Stimulated activated CD4-positive, alpha-beta T cell treated with anti-CD3 and anti-CD28 coated beads, TNF-alpha, amount 100 ng/mL, for 48 hours (primary cell): ENCODE measurements around the gene ZNF597.
A peak's percentile ranks its signal among the peaks of the same experiment; 100 is the strongest.
"Not testable (repeated sequence)": the region's sequence is repeated elsewhere in the genome, so short reads cannot be mapped to it uniquely, and the experiment has no call there.

ENCODE experiments used
- DNase-seq, 3 donors: peaks; one replicate each; pipeline ENCODE4 v3.0.0-alpha.2; 2020; ENCODE audit warnings: low read depth in 3 of 3

The ZNF597 gene

DNA sequence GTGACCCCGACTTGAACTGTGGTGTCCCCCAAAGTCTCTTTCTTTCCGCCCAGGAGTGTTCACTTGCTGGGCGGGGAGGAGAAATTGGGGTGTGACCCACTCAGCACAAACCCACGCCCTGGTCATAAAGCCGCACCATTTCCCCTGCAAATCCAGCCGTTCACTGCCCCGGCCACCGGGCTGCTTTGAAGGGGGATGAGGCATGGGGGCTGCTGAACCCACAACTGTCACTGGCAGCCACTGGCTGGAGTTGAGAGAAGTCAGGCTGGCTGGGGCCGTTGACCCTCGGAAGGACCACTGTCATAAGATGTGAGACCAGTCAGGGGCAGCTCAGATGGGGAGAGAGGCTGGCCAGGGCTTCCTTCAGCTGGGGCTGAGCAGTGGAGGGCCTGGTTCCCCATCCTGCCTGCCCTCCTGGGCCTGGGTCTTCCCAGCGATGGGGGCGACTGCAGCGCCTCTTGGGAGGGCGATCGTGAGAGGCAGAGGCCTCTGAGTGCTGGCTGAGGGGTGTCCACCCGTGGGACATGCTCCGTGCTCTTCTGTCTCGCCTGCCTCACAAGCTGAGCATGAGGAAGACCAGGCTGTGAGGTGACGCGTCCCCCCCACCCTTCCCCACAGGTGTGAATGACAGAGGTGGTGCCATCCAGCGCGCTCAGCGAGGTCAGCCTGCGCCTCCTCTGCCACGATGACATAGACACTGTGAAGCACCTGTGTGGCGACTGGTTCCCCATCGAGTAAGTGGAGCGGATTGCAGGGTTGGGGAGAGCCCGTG, 32.5 kb upstream of the ZNF597 start:
- no peak for DNase-seq

DNA sequence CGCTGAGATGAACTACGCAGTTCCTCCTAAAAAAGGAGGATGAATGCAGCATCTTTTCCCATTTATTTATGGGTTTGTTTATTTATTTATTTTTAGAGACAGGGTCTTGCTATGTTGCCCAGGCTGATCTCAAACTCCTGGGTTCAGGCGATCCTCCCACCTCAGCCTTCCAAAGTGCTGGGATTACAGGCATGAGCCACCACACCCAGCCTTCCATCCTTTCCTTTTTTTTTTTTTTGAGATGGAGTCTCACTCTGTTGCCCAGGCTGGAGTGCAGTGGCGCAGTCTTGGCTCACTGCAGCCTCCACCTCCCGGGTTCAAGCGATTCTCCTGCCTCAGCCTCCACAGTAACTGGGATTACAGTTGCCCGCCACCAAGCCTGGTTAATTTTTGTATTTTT, 31.6 kb upstream of the ZNF597 start:
- DNase-seq = not testable (repeated sequence)

DNA sequence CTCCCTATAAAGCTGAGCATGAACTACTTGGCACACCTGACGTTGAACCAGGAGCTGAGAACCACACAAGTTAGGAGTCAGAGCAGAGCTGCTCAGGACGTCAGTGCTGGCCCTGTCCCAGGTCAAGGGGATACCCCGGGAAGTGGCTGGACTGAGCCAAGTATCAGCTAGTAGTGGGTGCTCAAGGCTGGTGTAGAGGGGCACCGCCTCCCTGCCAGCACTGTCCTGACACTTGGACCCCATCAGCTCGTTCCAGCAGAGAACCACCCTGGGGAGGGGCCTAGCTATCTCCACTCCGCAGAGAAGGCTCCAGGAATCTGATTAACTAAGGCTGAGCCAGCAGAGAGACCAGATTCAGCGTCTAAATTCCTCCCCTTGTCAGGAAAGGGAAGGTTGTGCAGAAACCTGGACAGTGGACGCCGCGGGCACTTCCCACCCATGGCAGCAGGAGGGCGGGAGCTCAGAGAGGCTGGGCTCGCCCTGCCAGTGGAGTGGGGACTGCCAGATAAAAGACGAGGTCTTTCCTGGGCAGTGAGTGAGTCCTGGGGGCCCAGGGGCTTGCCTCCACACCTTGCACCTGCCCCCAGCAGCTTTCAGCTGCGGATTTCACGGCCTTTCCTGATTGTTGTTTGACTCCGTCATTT, 31.0 kb upstream of the ZNF597 start:
- no peak for DNase-seq

DNA sequence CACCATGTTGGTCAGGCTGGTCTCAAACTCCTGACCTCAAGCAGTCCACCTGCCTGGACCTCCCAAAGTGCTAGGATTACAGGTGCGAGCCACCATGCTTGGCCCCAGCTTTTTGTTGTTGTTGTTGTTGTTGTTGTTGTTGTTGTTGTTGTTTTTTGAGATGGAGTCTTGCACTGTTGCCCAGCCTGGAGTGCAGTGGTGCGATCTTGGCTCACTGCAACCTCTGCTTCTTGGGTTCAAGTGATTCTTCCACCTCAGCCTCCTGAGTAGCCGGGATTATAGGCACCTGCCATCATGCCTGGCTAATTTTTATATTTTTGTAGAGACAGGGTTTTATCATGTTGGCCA, 30.3 kb upstream of the ZNF597 start:
- not testable (repeated sequence) for DNase-seq

DNA sequence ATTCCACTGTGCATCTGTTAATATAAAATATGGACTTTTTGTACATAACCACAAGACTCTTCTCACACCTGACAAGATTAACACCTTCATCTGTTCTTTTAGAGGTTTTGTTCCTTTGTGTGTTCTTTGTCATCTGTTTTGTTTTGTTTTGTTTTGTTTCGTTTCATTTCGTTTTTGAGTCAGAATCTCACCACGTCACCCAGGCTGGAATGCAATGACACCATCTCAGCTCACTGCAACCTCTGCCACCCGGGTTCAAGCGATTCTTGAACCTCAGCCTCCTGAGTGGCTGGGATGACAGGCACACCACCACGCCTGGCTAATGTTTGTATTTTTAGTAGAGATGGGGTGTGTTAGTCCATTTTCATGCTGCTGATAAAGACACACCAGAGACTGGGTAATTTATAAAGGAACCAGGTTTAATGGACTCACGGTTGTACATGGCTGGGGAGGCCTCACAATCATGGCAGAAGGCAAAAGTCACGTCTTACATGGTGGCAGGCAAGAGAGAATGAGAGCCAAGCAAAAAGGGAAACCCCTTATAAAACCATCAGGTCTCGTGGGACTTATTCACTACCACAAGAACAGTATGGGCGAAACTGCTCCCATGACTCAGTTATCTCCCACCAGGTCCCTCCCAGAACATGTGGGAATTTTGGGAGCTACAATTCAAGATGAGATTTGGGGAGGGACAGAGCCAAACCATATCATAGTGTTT, 29.7 kb upstream of the ZNF597 start:
- no peak for DNase-seq

DNA sequence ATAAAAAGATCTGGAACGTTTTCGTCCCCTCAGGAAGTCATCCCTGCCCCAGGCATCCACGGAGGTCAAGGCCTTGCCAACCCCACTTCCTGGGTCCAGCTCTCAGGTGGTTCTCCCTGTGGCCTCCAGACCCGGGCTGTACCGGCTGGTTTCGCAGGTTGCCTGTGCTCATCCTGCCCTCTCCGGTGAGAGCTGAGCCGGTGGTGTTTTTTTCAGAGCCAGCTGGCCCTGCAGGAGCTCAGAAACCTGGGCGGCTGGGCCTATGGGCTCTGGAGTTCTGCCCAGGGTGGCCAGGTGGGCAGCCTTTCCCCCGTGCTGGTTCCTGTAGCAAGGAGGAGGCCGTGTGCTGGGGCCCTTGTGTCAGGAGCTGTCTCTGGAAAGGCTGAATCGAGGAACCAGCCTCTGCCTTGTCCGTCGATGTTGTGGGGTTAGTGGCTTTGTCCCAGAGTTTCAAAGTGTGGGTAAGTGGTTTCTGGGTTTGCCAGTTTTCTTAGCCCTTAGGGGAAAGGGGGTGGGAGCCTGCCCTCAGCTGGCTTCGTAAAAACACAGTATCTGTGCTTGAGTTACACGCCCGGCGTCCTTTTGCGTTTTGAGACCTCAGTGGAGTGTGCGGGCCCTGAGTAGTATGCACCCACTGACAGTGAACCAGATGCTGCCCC, 28.3 kb upstream of the ZNF597 start:
- no peak for DNase-seq

DNA sequence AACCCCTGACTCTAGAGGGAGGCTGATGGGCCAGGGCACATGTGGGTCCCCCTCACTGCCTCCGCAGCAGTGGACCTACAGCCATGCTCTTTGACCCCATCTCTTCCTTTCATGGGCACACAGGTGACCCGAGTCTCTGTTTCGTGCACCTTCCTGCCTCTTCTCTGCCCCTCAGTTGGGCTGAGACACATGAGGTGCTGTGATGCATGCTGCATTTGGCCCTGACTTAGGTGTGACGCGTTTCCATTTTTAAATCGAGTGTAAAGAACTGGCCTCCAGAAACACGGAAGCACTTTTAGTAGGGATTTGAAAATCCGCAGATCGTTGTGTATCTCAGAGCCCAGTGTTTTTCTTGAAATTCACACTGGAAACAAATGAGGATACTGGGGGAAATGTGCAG, 27.4 kb upstream of the ZNF597 start:
- no peak for DNase-seq

DNA sequence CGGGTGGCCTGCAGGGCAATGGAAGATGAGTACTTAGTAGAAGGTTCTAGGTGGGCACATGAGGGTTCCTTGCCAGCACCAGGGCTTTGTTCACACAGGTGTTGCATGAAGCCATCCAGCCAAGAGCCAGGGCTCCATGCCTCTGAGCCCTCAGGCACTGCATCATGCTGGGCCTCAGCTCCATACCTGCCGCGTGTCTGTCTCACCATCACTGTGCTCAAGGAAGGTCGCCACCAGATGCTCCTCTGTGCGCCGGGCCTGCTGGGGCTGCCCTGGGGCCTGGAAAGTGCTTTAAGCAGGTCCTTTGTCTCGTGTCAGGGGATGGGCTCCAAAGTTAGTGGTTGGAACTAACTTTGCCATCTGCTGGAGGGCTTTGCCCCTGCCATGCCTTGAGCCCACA, 26.4 kb upstream of the ZNF597 start:
- DNase-seq = no peak

DNA sequence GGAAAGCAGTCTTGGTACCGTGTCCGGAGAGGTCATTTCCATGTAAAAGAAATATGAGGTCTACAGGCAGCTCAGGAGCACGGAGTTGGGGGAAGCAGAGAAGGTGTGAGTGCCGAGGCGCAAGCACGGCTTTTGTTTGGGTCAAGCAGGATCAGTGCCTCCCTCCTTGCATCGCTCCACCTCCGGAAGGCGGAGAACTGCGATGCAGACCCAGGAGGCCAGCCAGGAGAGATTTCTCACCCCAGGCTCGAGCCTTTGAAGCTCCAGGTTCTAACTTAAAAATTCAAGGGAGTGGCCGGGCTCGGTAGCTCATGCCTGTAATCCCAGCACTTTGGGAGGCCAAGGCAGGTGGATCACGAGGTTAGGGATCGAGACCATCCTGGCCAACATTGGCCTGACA, 25.2 kb upstream of the ZNF597 start:
- no peak for DNase-seq

DNA sequence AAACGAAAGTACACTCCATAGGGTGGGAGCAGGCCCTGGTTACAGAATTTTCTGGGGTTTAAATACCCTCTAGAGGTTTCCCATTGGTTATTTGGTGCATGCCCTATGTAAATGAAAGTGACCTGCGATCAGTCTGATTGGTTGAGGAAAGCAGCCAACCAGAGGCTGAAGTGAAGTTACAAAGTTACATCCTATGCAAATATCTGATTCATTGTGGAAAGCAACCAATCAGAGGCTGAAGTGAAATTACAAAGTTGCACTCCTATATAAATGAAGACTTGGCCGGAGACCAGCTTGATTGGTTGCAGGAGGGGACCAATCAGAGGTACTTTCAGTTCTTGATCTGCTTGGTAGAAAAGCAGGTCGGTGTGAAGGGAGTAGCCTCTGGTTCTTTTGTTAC, 24.6 kb upstream of the ZNF597 start:
- DNase-seq = no peak

DNA sequence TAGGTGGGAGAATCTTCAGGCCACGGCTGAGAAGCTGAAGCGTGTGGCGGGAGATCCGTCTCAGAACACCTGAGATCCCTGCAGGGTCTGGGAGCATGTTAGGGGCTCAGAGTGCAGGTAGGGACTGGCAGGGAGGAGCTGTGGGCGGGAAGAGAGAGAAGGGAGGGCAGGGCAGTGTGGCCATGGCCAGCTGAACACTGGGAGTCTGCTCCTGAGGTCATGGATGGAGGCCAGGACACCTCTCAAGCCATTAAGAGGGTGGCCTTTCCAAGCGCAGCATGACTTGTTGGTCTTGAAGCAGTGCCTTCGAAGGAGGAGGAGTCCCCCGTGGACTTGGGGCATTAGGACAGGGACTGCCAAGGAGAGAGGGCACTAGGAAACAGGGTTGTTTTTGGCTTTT, 23.9 kb upstream of the ZNF597 start:
- DNase-seq = no peak

DNA sequence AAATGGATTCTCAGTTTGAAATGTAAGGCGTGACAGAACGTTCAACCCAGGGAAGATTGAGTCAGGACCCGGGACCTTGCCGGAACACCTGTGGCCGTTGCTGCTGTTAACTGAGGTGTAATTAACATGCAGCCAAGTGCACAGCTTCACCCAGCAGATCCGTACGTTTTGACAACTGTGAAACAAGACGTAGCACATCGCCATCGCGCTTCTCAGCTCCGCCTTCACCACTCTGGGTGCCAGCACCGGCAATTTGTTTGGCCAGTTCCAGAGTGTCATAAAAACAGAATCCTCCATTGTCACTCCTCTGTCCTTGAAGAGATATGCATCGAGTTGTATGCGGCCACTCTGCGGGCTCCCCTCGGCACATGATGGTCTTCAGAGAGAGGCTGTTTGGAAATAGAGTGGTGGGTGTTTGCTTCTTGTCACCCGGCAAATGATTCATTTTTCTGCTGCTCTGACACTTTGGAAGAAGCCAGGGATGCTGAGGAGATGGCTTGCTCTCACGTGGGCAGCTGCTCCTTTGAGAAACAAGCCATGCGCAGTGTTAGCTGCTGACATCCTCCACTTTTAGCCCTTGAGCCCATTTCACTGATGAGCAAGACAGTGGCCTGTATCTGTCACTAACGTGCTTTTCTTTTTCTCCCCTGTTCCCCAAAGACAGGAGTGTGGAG, 22.7 kb upstream of the ZNF597 start:
- DNase-seq = no peak

DNA sequence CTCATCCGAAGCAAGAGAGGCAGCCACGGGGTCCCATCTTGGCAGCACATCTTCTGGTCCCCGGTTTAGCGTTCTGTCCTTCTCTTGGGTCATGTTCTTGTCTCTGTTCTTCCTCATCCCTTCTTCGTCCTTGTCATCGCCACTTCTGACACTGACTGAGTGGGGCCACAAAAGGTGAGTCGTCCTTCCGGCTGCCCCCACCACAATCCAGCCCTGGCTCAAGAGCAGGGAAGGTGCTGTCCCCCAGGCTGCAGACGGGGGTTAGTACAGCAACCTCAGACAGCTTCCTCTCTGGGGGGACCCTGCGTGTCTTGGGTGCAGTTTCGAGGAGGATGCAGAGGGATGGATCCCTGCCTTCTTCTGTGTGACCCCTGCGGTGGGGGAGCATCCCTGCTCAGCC, 22.0 kb upstream of the ZNF597 start:
- DNase-seq = no peak

DNA sequence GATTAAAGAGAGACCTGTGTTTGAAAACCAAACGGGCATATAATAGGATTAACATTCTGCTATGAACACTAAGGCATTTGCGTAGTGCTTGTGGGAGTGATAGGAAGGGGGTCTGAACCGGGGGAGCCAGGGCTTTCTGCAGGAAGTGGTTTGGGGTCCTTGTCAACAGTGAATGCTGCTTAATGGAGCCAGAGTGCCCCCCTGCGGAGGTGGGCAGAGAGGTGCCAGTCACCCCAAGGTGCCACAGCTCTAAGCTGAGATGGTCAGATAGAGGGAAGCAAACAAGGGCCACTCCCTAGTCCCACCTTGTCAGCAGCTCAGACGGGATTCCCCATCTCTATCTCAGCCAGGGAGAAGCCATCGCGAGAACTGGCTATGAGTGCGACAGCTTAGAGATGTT, 17.8 kb upstream of the ZNF597 start:
- no peak for DNase-seq

DNA sequence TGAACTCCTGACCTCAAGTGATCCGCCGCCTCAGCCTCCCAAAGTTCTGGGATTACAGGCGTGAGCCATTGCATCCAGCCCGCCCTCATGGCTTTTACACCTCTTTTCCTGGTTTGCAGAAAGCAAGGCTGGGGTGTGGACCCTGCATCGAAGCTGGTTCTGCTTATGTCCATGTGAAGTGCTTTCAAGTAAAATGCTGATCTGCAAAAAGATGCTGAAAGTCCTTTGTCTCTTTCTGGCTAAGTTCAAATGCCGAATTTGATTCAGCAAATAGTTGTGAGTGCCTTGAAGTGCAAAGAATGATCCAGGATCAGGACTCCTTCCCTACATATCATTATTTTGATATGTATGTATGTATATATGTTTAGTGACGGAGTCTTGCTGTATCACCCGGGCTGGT, 17.3 kb upstream of the ZNF597 start:
- no peak for DNase-seq

DNA sequence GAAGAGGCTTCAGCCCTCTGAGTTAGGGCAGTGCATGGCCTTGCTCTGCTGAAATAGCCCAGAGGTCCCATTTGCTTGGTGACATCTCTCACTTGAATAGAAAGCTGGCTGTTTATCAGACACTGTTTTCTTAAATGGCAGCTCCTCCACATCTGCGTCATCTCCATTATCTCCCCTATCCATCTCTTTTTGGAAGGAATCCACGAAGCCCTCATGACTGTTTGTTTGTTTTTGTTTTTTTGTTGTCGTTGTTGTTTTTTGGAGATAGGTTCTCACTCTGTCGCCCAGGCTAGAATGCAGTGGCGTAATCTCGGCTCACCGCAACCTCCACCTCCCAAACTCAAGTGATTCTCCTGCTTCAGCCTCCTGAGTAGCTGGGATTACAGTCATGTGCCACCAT, 16.8 kb upstream of the ZNF597 start:
- DNase-seq = no peak

DNA sequence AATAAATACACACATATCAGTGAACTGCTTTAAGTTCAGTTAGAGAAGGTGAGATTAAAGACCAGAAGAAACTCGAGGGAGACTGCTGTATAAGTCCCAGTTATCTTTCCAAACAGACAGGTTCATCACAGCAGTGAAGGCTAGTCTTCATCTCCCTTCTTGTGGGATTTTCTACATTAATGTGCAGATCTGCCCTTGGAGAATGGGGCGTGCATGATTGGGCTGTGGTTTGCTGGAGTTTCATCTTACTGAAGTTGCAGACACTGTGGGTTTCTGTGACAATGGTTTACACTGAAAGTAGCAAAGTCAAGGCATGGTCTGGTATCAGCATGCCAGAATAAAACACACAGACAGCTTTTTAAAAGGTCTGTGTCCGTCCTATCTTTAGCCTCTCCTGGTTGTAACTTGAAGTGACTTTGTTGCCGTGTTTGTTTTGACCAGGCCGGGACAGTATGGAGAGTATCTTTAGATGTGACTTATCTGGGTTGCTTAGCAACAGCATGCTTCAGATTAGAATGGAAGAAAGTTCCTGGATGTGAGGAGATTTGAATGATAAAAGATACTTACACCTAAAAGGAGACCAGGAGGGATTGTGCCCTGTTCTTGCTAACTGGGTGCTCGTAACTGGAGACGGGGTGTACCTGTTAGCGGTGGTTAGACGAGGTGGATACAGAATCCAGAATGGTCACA, 16.2 kb upstream of the ZNF597 start:
- no peak for DNase-seq

DNA sequence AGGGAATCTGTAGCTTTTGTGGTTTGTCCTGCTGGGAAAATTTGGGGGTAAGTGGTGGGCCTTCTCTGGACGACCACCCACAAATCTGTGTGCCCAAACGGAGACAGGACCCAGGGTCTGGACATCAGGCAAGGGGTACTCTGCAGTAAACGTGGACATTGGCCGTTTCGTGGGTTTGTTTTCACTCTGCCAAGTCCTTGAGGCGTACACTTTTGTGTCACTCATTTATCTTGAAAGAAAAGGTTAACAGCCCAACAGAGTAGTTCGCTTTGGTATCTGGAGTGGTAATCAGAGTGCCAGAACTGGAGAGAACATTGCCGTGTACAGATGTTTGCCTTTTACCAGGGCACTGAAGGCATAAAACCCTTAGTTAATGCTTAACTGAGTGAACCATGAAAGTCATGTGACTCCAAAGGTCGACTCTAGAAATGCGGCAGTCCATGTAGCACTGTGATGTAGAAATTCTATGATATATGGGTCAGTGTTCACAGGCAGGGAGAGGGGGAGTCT, 15.6 kb upstream of the ZNF597 start:
- DNase-seq = no peak

DNA sequence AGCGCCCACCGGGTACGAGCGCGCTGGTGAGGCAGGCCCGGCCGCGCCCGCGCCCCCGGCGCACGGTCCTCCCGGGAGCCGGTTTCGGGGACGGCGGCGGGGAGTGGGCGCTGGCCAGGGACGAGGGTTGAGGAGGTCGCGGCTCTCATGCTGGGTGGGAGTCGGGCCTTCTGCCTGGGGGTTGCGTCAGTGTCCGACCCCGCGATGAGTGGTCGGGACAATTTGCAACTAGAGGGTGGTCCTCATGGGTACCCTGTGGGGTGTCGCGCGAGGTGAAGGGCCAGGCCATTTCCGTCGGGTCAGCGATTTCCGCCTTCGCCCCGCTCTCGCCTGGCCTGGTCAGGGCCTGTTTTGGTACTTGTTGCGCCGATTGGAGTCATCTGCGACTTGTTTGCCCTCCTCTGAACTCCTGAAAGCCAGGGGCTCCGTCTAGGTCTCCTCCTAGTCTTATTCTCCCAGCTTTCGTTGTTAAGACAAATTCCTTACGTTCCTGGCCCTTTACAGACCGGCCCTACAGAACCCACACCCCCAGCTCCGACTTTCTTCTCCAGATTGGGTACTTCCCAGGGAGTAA, 15.1 kb upstream of the ZNF597 start:
- no peak for DNase-seq

DNA sequence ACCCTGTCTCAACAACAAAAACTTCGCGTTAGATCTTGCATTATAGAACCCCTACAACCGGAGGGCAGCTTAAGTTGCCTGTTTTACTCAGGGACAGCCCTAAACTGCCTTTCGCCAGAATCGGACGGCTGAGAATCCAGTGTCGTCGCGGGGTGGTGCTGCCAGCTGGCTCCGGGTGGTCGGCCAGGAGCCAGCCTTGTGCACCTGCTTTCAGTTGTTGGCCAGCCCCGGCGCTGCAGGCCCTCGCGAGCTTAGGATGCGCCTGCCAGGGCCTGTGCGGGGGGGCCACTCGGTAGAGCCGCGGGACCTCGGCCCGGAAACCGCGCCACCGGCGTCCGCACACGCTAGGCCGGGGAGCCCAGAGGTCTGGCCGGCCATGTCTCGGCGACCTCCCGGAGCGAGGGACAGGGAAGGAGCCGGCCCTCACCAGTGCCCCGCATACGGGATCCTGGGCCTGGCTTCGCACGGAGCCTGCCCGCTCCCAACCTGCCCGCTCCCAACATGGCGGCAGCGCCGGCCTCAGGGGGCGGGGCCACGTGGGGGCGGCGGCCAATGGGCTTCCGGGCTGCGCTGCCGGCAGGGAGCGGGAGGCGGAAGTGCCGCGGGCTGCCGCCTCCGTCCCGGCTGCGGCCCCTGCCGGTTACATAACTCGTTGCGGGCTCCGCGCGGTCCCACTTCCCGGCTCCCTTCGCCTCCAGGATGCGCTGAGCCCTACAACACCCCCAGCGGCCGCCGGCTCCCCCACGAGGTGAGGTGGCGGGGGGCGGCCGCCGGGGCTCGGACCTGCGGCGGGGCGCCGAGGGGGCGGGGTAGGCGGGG, 14.3 kb upstream of the ZNF597 start:
- DNase-seq = peak; percentile 79 to 84 (median 80)
